GM10266 (cell line): Measurements from ENCODE around the gene COX7B.
"Not testable (repeated sequence)": the region's sequence is repeated elsewhere in the genome, so short reads cannot be mapped to it uniquely, and the experiment has no call there.

Experiments used
- DNase-seq: peaks from one replicate; pipeline ENCODE4 v3.0.0; 2012; ENCODE audit errors: extremely low spot score
- TF ChIP-seq, protein P1 (sequence below): IDR thresholded peaks from 2 replicates; pipeline ENCODE4 v1.5.1; 2012; ENCODE audit warnings: mild to moderate bottlenecking, low read depth; ENCODE audit not compliant: control insufficient read depth, insufficient read depth; ENCODE audit errors: missing control alignments

The COX7B gene

DNA sequence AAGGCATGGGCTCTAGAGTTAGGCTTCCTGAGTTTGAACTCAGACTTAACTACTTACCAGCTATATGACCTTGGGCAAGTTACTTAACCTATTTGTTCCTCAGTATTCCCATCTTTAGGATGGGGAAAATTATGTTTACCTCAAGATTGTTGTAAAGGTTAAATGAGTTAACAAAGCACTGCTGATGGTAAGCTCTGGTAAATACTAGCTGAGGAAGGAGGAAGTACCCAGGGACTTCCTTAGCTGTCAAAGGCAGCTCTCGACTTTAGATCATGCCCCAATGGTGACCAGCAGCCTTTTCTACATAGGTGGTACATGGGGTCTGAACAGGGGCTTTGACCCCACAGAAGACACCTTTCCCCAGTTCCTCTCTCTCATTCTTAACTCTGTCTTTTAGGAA, 31.3 kb downstream of the COX7B start:
- TF ChIP-seq, protein P1, sequence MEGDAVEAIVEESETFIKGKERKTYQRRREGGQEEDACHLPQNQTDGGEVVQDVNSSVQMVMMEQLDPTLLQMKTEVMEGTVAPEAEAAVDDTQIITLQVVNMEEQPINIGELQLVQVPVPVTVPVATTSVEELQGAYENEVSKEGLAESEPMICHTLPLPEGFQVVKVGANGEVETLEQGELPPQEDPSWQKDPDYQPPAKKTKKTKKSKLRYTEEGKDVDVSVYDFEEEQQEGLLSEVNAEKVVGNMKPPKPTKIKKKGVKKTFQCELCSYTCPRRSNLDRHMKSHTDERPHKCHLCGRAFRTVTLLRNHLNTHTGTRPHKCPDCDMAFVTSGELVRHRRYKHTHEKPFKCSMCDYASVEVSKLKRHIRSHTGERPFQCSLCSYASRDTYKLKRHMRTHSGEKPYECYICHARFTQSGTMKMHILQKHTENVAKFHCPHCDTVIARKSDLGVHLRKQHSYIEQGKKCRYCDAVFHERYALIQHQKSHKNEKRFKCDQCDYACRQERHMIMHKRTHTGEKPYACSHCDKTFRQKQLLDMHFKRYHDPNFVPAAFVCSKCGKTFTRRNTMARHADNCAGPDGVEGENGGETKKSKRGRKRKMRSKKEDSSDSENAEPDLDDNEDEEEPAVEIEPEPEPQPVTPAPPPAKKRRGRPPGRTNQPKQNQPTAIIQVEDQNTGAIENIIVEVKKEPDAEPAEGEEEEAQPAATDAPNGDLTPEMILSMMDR = no peak
- DNase-seq = no peak

DNA sequence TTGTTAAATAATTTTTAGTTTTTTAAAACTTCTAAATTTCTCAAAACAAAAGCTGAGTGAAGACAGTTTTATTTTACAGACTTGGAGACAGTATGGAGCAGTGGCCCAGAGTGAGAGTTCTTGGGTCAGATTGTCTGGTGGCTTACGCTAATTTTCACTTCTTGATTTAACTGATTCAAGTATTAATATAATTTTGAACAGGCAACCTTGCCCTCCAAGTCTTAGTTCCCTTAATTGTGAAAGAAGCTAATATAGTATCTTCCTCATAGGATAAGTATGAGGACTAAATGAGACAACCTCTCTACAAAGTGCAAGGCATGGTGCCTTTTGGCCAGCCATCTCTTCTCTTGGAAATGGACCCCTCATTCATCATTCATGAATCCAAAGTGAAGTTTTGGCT, 36.6 kb downstream of the COX7B start:
- TF ChIP-seq, protein P1 = no peak
- no peak for DNase-seq

DNA sequence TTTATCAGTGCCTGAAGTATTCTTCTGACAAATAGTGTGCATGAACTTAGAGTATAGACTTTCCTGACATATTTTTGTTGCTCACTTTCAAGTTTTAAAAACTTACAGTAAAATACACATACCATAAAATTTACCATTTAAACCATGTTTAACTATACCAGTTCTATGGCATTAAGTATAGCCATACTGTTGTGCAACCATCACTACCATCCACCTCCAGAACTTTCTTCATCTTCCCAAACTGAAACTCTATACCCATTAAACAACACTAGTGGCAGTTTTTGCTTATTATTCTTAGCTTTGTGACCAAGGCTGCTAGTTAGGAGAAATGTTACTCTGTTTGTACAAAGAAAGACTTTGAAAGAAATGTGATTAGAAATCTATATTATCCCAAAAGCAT, 37.0 kb downstream of the COX7B start:
- TF ChIP-seq, protein P1 = no peak
- no peak for DNase-seq

DNA sequence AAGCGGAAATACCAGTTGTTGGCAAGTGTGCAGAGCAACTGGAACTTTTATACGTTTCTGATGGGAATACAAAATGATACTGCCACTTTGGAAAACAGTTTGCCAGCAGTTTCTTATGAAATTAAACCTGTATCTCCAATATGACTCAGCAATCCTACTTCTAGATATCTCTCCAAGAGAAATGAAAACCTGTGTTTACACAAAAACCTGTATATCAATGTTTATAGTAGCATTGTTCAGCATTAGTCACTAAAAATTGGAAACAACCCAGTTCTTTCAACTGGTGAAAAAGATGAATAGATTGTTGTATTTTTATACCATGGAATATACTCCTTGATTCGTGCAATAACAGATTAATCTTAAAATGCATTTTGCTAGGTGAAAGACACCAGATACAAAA, 38.0 kb downstream of the COX7B start:
- TF ChIP-seq, protein P1 = no peak
- no peak for DNase-seq

DNA sequence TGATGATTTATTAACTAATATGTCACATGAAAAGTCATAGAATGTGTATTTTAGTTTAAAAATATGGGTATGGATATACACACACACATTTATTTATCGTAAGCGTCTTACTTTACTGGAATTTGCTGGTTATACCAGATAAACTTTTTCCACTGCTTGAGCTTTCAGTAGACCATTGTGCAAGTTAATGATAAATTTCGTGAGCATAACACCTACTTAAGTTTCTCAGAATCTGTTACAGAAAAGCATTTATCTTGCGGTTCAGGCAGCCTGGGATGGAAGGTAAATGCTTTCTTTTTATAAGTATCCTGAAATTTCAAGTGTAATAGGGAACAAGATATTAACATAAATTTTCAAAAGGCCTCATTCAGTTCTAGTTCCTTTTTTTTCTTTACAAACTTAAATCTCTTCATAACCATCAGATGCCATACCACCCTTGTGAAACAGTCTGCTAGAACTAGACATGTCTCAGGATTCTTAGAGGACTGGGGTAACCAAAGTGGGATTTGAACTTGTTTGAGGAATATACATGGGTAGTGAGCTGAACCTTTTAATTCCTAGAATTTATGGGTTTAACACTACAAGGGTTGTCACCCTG, 38.9 kb downstream of the COX7B start:
- DNase-seq = no peak
- TF ChIP-seq, protein P1 = no peak

DNA sequence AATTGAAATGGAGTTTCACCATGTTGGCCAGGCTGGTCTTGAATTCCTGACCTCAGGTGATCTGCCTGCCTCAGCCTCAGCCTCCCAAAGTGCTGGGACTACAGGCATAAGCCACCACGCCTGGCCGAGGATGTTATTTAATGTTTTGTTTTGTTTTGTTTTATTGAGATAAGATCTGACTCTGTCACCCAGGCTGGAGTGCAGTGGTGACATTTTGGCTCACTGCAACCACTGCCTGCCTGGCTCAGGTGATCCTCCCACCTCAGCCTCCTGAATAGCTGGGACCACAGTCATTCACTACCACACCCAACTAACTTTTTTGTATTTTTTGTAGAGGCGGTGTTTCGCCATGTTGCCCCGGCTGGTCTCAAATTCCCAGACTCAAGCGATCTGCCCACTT, 45.8 kb downstream of the COX7B start:
- not testable (repeated sequence) for DNase-seq

DNA sequence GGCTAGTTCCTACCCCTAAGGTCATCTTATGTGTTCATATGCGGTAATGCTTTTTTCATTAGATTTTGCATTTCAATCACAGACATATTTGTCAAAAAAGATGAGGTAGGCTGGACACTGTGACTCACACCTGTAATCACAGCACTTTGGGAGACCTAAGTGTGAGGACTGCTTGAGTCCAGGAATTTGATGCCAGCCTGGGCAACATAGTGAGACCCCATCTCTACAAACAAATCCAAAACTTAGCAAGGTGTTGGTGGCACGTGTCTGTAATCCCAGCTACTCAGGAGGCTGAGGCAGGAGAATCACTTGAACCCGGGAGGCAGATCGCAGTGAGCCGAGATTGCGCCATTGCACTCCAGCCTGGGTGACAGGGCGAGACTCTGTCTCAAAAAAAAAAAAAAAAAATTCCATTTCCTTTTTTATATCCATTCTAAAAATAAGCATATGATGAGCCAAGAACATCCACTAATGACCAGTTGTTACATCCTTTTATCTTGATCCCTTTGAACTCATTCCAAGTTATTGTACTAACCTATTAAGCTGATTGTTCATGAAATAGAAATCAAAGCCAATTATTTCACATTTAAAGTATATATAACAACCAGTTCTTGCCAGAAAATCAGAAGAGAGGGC, 46.8 kb downstream of the COX7B start:
- TF ChIP-seq, protein P1 = no peak
- DNase-seq = no peak
